Frontal cortex (tissue), 4 donors: ENCODE data around the gene TMEM253. TPM values are rescaled to one million over a fixed set of nuclear protein-coding genes. Genes with fewer than 3 reads are reported as not detected.

Experiments
- DNase-seq, 2 donors: peaks; one replicate each; pipeline ENCODE4 v3.0.0; 2012; ENCODE audit warnings: low spot score in 2 of 2
- FAIRE-seq: peaks from 2 replicates; lab custom pipeline; 2012; peaks lifted over from hg19 to GRCh38; lab: Jason Lieb, UNC
- total RNA-seq: library from RNA; depleted of rRNA; stranded (reverse); fragments of >200 nt; gene quantifications from one replicate; pipeline ENCODE4 v1.2.3, GENCODE V29; 2014
- donor health status: control.
- donor health status: control.
- donor health status: control.

TMEM253 gene
- total RNA-seq, 1 donor from 2014 or later, result not detected

- peak; percentile 42 to 65 for DNase-seq
- FAIRE-seq, result no peak
These were observed 30.1 kb upstream of the TMEM253 start for GRCh38 chr14:21070610-21071224.

DNA sequence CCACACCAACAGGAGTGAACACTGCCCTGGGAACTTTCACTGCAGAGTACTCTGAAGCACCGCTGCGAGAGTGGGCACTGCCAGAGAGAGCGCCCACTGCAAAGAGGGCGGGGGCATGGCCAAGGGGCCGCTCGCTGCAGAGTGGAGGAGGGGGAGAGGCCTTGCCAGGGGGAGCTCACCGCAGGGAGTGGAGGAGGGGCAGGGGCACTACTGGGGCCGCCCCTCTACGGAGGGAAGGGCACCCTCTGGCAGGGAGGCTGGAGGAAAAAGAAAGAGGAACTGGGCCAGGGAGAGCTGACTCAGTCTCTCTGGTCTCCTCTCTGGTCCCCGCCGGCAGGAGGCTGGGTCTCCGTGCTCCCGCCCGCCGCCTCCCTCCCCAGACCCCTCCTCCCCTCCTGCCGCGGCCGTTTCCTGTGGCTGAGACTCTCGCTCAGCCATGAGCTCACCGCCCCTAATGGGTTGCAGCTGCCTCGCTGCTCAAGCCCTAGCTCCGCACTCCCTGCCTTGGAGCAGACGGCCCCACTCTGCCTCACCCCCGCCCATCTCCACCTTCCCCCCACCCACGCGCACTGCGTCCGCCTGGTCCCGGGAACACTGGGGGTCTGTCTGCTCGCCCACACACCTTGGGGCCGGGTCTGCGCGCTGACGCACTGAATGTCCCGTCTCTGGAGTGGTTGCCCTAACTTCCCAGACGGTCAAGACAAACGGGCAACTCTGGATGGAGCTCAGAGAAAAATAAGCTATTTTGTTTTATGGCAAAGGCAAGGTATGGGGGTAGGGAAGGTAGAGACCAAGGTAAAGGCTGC, 29.4 kb upstream of the TMEM253 start:
- peak; percentile 81 to 84 for DNase-seq
- FAIRE-seq, result no peak

DNA sequence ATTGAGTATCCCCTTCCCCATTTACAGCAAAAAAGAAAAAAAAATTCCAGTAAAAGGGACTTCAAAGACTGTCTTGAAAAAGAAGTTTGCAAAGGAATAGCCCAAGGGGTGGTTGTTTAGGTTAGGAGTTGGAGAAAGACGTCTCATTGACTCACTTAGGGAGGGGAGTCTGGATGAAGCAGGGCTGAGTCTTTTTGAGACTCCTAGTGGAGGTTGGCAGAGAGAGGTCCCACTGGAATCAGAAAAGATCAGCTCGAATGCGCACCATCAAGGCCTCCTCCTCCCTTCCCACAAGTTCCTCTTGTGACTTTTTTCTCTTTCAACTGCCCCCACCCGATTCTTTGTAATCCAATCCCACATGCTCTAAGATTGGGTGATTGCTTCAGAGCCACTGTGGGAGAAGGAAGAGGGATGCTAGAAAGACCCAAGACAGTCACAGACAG, 28.8 kb upstream of the TMEM253 start:
- FAIRE-seq (no peak), DNase-seq (peak; percentile 41 to 42)

- DNase-seq (peak; percentile 12 to 29), FAIRE-seq (no peak)
These were observed 28.0 kb upstream of the TMEM253 start for GRCh38 chr14:21072781-21073339.

DNA sequence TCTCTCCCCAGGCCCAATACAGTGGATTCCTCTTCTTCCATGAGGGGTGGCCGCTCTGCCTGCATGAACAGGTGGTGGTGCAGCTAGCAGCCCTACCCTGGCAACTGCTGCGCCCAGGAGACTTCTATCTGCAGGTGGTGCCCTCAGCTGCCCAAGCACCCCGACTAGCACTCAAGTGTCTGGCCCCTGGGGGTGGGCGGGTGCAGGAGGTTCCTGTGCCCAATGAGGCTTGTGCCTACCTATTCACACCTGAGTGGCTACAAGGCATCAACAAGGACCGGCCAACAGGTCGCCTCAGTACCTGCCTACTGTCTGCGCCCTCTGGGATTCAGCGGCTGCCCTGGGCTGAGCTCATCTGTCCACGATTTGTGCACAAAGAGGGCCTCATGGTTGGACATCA, 26.9 kb upstream of the TMEM253 start:
- FAIRE-seq, result no peak
- DNase-seq, result no peak

GRCh38 chr14:21074398-21075272, 26.2 kb upstream of the TMEM253 start:
- DNase-seq (peak; percentile 10 to 17), FAIRE-seq (no peak)

GRCh38 chr14:21075719-21076437, 25.0 kb upstream of the TMEM253 start:
- FAIRE-seq (no peak), DNase-seq (no peak)

DNA sequence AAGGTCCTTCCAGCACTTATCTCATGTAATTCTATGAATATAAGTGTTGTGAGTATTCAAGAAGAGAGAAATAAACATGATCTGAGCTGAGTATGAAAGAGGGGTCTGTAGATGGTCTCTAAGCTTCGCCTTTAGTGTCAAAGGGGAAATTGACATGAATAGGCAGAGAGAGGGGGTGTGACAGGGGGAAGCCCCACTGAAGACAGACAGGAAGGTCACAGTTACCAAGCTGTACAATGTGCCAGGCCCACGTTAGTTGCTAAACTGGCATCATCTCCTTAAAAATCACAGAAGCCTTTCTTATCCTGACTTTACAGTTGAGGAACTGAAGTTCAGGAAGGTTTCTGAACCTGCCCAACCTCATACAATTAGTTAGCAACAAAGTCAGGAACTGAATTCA, 23.2 kb upstream of the TMEM253 start:
- no peak for FAIRE-seq
- no peak for DNase-seq

GRCh38 chr14:21078287-21078686, 22.6 kb upstream of the TMEM253 start:
- peak; percentile 35 to 59 for DNase-seq
- no peak for FAIRE-seq

DNA sequence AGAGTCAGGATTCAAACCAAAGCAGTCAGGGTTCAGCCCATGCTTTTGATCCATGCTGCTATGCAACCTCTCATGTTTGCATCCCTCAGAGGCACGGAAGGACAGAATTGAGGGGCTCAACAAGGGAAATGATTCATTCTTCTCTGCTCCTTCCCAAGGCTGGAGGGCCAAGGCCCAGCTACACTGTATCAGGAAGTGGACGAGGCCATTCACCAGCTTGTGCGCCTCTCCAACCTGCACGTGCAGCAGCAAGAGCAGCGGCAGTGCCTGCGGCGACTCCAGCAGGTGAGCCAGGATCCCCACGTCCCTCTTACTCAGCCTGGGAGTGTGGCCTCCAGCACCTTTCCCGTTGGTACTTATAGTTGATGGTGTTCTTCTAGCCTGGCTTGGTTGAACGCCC, 22.1 kb upstream of the TMEM253 start:
- FAIRE-seq, result no peak
- DNase-seq, result no peak

- DNase-seq (no peak), FAIRE-seq (no peak)
These were observed 19.2 kb upstream of the TMEM253 start for GRCh38 chr14:21081521-21082142.

GRCh38 chr14:21083565-21084325, 17.1 kb upstream of the TMEM253 start:
- no peak for FAIRE-seq

DNA sequence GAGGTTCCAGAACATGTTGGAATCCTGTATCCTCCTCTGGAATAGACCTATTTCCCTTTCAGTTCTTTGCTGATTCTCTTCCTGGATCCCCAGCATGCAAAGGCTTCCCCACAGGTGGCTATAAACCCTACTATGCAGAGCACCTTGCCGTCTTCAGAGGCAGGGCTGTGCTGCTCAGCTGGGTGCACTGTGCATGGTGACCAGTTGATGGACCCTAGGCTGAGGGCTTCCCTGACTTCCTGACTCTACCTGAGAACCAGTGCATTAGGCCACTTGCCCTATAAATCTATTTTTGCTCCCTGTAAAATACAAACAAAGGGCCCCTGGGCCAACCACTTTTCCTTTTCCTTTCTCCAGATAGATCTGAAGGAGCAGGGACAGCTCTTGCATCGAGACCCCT, 16.5 kb upstream of the TMEM253 start:
- FAIRE-seq (no peak), DNase-seq (no peak)

More at GRCh38 chr14:21083565-21084325, 17.1 kb upstream of the TMEM253 start:
- DNase-seq, result no peak

- FAIRE-seq, result no peak
- DNase-seq, result no peak
These were observed 15.6 kb upstream of the TMEM253 start for GRCh38 chr14:21084998-21085853.

DNA sequence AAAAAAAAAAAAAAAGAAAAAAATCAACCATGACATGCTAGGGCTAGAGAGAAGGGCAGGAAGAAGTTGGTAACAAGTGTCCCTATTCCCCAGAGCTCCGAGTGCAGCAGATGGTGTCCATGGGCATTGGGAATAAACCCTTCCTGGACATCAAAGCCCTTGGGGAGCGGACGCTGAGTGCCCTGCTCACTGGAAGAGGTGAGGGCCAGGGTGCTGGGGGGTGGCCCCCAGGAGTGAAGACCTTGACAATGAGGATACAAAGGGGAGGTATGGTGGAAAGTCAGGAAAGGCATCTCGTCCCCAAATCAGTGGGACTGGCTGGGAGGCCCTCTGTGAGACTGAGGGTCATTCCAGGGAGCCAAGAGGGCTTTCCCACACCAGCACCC, 14.0 kb upstream of the TMEM253 start:
- DNase-seq (no peak), FAIRE-seq (no peak)

DNA sequence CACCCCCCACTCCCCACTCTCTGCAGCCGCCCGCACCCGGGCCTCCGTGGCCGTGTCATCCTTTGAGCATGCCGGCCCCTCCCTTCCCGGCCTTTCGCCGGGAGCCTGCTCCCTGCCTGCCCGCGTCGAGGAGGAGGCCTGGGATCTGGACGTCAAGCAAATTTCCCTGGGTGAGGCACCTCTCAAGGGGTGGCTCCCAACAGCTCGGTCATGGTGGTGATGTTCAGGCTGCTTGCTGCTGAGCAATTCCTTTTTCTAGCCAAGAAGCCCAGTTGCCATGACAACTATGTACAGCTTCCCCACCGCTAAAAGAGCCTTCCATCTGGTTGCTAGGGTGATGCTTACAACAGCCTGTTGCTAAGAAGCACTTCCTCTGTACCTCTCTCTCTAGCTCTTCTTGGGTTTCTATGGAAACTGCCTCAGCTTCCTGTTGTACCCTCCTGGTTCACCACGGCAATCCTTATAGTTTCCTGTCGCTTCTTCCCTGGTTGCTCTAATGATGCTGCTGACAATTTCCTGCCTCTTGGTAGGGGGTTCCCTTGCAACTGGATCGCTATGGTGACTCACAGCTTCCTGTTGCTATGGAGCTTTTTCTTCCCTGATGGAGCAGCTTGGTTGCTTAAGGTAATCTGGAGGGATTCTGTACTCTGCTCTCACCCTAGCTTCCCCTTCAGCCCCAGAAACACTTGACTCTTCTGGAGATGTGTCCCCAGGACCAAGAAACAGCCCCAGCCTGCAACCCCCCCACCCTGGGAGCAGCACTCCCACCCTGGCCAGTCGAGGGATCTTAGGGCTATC, 13.4 kb upstream of the TMEM253 start:
- DNase-seq (peak; percentile 79 to 84), FAIRE-seq (no peak)

DNA sequence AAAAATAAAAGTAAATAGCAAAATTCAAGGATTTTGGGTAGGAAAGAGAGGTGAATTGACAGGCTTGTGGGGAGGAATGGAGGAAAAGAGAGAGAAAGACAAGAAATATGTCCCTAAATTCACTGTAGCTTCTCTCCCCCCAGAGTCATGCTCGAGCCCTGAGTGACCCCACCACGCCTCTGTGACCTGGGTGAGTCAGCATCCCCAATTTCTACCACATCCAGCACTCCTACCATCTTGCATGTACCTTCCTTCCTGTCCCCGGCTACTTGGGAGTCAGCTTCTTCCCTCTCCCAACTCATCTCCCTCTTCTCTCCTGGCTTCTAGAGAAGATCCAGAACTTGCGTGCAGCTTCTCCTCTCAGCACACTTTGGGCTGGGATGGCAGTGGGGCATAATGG, 12.2 kb upstream of the TMEM253 start:
- DNase-seq (no peak), FAIRE-seq (no peak)
